SU-DHL-6 (cell line): Measurements from ENCODE around the gene CLEC18A.

ENCODE experiments used
- EZH2phosphoT487 ChIP-seq: fragments of 200-600 bp; sonication (generic), shearing (Covaris generic); conservative IDR thresholded peaks from 2 replicates; pipeline ENCODE4 v1.6.1; 2018; ENCODE audit warnings: mild to moderate bottlenecking, antibody characterized with exemption, low read length, moderate library complexity, mixed read lengths
- TF ChIP-seq, protein P1 (sequence below): fragments of 200-600 bp; sonication (generic); IDR thresholded peaks from one replicate; pipeline ENCODE4 v1.5.1; 2017; ENCODE audit warnings: antibody characterized with exemption, mild to moderate bottlenecking, low read length, moderate library complexity; ENCODE audit not compliant: insufficient read depth, poor library complexity, severe bottlenecking

DNA sequence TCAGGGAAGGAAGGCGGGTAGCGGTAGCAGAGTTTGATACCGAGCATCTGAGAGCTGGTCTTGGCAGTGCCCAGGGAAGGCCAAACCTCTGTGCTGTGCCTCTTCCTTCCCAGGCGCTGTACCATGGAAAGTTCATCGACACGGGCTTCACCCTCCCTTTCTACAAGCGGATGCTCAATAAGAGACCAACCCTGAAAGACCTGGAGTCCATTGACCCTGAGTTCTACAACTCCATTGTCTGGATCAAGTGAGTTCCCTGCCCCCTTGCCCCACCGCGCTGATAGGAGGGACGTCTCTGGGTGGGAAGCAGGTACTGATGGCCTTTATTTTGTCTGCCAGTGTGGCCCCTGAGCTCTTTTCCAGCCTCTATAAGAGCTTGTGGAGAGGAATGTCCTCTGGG is 15.4 kb upstream of the CLEC18A start:
- TF ChIP-seq, protein P1, sequence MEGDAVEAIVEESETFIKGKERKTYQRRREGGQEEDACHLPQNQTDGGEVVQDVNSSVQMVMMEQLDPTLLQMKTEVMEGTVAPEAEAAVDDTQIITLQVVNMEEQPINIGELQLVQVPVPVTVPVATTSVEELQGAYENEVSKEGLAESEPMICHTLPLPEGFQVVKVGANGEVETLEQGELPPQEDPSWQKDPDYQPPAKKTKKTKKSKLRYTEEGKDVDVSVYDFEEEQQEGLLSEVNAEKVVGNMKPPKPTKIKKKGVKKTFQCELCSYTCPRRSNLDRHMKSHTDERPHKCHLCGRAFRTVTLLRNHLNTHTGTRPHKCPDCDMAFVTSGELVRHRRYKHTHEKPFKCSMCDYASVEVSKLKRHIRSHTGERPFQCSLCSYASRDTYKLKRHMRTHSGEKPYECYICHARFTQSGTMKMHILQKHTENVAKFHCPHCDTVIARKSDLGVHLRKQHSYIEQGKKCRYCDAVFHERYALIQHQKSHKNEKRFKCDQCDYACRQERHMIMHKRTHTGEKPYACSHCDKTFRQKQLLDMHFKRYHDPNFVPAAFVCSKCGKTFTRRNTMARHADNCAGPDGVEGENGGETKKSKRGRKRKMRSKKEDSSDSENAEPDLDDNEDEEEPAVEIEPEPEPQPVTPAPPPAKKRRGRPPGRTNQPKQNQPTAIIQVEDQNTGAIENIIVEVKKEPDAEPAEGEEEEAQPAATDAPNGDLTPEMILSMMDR = no peak
- TF ChIP-seq EZH2phosphoT487 = no peak
